GM21360 (cell line): ENCODE results near the gene IQSEC1.

Experiments
- ATAC-seq: cut with Tn5 transposase; IDR thresholded peaks from one replicate; pipeline ENCODE4 v1.9.1; 2021; ENCODE audit warnings: mild to moderate bottlenecking, moderate library complexity; ENCODE audit not compliant: unreplicated experiment

IQSEC1 gene

GRCh38 chr3:13052191-13052820, 20.9 kb downstream of the IQSEC1 start:
- ATAC-seq: no peak

- no peak for ATAC-seq
Measured at GRCh38 chr3:13051581-13051980, 21.6 kb downstream of the IQSEC1 start.

DNA sequence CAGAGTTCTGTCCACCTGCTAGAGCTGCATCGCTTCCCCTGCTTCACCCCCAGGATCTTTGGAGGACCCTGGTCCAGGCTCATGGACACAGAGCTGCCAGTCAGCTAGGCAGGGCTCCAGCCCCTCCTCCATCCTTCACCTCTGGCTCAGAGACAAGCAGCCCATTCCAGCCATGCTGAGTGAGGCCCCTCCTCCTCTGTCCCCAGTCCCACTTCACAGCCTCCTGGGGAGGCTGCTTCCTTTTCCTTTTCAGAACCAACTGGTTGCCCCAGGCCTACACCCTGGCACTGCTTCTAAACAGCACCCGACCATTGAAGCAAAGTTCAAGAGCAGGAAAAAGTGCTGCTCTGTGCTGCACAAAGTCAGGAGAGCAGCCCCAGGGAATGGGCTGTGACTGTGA, 22.2 kb downstream of the IQSEC1 start:
- ATAC-seq: no peak

GRCh38 chr3:13050446-13050845, 22.8 kb downstream of the IQSEC1 start:
- ATAC-seq: no peak

- no peak for ATAC-seq
Measured at GRCh38 chr3:13049400-13049799, 23.8 kb downstream of the IQSEC1 start.

DNA sequence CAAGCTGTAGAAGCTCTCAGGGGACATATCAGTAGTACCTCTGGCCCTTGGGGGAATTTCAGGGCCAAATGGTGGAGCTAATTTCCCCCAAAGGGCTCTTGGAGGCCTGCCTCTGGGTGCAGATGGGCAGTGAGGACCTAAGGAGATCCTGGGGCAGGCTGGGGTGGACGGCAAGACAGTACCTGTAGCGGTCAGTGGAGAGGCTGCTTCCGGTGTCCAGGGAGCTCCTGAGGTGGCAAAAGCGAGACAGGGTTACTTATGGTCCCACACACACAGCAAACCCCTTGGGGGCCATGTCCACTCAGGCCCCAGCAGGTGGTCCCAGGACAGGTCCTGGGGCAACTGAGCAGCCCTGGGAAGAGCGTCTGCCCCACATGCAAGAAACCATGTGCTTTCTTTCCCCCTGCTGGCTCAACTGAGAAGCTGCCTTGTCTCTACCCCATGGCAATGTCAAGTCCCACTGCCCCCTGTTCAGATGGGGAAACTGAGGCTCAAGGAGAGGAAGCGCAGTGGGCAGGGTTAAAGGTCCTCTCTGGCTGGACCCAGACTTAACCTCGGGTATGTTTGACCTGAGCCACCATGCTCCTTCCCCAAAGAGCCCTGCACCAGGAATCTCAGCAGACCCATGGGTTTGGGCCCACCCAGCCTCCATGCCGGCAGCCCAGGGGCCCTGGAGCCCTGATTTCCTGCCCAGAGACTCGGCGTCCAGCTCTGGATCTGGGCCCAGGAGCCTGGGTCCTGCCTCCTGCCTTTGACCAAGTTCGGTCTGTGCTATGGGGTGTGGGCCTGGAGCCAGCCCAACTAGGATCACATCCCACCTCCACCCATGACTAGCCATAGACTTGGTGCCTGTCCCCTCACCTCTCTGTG, 25.7 kb downstream of the IQSEC1 start:
- ATAC-seq: no peak

- peak; percentile 15 for ATAC-seq
Measured at GRCh38 chr3:13046569-13047274, 26.5 kb downstream of the IQSEC1 start.

GRCh38 chr3:13045904-13046568, 27.2 kb downstream of the IQSEC1 start:
- ATAC-seq: peak; percentile 76

DNA sequence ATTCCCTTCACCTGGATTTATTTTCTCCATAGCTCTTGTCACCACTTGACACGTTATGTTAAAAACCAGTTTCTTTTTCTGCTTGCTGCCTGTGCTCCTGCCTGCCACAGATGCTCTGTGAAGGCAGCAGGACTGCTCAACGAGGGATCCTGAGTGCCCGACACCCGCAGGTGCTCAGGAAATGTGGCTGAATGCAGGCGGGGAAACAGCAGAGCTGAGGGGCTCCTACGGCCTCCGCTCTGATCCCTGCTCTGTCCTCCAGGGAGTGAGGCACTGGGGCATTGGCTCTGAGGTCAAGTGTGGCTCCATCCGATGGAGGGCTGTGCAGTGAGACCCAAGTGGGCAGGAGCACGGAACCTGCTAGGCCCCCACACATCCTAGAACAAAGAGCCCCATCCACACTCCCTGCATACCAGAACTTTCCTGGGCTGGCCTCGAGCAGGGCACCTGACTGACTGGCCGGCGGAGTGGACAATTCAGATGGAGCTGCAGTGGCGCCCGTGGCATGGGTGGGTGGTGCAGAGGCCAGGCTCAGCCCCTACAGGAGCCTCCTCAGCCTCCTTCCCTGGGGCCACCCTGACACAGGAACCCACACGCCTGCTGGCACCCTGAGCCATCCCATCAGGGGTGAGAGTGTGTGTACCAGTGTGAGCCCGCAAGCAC, 27.9 kb downstream of the IQSEC1 start:
- peak; percentile 2 for ATAC-seq

DNA sequence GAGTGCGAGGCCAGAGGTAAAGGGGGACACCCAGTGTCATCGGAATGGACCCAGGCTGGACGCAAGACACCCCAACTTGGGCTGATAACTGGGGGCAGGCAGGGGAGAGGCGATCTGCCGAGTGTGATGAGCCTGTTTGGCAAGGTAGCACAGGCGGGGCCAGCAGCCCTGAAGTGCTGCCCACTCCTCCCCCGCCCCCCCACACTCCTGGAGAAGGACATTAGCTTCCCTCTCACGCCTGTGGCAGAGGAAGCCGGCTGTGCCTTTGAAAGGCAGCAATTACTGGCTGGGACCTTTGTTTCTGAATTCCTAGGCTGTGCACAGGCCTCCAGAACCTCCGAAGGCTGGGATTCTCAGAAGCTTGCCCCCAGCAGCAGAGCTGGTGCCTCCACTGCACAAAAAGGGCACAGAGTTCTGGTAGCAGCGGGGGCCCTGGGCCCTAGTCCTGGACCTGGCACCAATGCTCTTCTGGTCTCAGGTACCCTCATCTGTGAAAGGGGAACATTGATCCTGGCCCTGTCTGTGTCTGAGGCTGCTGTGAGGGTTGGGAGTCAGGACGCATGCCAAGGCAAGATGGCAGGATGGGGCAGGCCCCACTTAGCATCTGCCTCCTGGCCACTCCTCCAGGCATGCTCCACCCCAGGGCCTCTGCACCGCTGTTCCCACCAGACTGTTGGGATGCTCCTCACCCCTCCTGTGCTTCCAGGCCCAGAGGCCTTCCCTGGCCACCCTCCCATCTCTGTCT, 28.6 kb downstream of the IQSEC1 start:
- ATAC-seq: no peak

- ATAC-seq: no peak
Measured at GRCh38 chr3:13043656-13044055, 29.6 kb downstream of the IQSEC1 start.

DNA sequence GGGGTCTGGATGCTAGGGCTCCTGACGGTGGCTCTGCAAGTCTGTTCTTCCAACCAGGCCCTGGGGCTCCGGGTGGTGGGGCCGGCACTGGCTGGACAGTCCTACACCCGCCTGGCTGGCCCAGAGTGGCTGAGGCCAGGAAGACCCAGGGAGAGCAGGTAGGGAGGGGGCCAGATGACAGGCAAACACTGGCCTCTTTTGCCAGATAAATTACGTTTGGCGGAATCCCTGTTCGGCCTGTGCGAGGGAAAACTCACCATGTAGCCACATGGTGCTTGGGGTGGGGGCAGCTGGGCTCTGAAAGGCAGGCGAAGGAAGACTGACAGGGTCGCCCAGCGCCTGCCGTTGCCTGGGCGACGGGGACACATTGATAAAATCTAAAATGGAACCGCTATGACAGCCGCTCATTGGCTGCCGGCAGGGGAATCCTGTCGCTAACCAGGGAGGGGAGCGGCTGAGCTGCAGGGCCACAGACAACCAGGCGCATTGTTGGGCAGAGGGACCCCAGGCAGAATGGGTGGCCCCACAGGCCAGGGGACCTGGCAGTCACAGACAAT, 30.4 kb downstream of the IQSEC1 start:
- no peak for ATAC-seq

DNA sequence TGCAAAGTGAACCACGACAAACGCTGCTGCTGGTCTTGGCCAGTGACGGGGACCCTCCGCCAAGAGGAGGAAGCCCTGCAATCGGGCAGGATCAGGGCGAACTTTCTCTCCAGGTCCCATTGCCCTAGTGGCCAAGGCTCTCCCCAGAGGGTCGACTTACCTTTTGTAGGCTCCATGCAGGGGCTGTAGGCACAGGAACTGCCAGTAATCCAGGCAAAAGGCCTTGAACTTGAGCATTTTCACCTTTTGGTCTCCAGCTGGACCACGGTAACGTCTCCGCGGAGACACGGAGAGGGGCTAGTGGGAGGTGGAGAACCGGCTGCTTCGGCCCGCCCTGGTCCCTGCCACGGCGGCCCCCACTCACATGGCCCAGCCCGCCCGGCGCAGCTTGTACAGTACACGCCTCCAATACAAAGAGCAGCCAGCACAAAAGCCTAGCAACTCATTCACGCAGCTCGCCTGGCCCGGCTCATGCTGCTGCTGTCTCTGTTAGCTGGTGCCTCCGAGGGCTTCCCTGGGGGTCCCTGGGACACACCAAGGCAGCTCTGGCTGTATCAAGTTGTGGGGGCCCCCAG, 31.0 kb downstream of the IQSEC1 start:
- ATAC-seq: no peak

DNA sequence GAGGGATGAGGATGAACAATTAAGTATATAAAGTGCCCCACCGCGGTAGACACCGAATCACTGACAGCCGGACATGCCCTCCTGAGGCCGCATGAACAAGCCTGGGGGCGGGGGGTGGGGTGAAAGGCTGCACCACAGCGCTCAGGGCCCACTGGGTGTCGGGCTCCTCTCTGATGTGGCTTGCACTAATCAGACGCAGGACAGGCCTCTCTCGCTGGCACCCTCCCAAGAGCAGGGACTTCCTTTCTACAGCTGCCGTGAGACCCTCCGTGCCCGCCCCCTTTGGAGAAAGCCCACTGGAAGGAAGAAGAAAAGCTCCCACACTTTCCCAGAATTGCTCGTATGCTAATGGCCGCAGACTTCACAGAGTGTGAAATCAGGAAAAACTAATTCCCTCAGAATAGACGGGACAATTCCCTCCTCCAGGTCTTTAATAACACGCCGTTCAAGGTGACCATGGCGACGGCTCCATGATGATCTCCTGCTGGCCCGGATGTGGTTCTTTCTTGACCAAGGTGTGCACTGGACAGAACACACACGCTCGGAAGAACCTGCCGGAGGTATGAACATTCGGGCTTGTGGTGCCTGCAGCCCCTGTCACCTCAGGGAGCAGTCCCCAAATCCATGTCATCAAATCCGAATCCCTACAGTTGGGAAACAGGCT, 32.0 kb downstream of the IQSEC1 start:
- ATAC-seq: no peak

- ATAC-seq: peak; percentile 86
Measured at GRCh38 chr3:13040361-13041074, 32.7 kb downstream of the IQSEC1 start.

DNA sequence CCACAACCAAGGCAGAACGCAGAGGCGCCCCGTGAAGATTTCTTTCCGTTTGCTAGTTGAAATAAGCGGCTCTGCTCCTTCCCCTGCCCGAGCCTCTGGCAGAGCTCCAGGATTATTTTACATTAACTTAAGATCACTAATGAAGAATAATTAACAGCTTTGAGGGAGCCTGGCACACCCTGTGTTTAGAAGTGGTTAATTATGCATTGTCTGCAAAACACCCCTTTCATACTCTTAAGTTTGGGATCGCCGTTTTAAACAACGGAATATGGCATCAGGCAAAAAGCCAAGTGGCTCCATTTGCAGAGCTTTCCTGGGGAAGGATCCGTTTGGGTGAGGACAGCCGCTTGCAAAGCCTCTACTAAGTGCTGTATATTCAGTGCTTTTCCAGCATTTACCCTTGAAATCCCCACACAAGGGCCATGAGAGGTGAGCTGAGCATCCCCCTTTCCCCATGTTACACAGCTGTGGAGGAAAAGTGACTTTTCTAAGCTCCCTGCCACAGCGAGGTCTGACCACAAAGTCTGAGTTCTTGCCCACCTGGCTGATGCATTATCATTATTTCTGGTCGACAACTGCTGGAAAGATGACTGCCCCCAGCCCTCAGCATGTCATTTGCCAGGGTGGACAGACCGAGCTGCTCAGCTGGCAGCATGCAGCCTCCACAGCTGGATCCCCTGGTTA, 33.9 kb downstream of the IQSEC1 start:
- ATAC-seq: no peak

DNA sequence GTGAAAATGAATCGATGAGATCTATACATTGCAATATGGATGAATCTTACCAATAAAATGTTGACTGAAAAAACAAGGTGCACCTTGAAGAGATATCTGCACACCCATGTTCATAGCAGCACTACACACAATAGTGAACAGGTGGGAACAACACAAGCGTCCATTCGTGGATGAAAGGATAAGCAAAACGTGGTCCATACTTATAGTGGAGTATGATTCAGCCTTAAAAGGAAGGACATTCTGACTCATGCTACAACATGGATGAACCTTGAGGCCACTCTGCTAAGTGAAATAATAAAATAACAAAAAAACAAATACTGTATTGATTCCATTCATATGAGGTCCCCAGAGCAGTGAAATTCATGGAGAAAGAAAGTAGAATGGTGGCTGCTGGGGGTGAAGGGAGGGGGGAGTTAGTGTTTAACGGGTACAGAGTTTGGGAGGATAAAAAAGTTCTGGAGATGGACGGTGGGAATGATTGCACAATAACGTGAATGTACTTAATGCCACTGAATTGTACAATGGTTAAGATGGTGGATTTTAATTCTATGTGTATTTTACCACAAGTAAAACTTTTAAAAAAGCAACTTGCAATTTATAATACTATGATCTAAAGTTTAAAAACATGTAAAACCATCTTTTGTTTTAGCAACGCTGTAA, 35.6 kb downstream of the IQSEC1 start:
- no peak for ATAC-seq
